GM23248 (cell line): ENCODE measurements around the gene RPS27L. TPM values are rescaled to one million over a fixed set of nuclear protein-coding genes. Genes with fewer than 3 reads are reported as not detected.

Experiments used
- DNase-seq: peaks from one replicate; pipeline ENCODE4 v3.0.0-alpha.2; 2015
- H2AFZ ChIP-seq: fragments of 200-600 bp; sonication (generic); 2 replicates; pipeline ENCODE4 v1.6.1; 2016; ENCODE audit warnings: antibody characterized with exemption
- H3F3A ChIP-seq: fragments of 200-600 bp; sonication (generic); 2 replicates; pipeline ENCODE4 v1.6.1; 2016; ENCODE audit warnings: mild to moderate bottlenecking, antibody characterized with exemption, mixed run types; ENCODE audit not compliant: insufficient read depth
- H3K27ac ChIP-seq: fragments of 200-600 bp; sonication (generic); 2 replicates; pipeline ENCODE4 v1.5.1; 2016; ENCODE audit warnings: mild to moderate bottlenecking
- H3K27me3 ChIP-seq: fragments of 200-600 bp; sonication (generic); replicated peaks from 2 replicates; pipeline ENCODE4 v1.6.1; 2016; ENCODE audit warnings: mild to moderate bottlenecking; ENCODE audit not compliant: insufficient read depth
- H3K36me3 ChIP-seq: fragments of 200-600 bp; sonication (generic); 2 replicates; pipeline ENCODE4 v1.6.1; 2016; ENCODE audit warnings: low read depth, mild to moderate bottlenecking
- H3K4me1 ChIP-seq: fragments of 200-600 bp; sonication (generic); 2 replicates; pipeline ENCODE4 v1.6.1; 2016; ENCODE audit warnings: mild to moderate bottlenecking; ENCODE audit not compliant: insufficient read depth
- H3K4me2 ChIP-seq: fragments of 200-600 bp; sonication (generic); one replicate; pipeline ENCODE4 v1.6.1; 2016; ENCODE audit warnings: mild to moderate bottlenecking; ENCODE audit not compliant: unreplicated experiment
- H3K4me3 ChIP-seq: fragments of 200-600 bp; sonication (generic); 2 replicates; pipeline ENCODE4 v1.5.1; 2016; ENCODE audit warnings: mild to moderate bottlenecking
- H3K79me2 ChIP-seq: fragments of 200-600 bp; sonication (generic); 2 replicates; pipeline ENCODE4 v1.6.1; 2016; ENCODE audit warnings: mild to moderate bottlenecking; ENCODE audit not compliant: insufficient read depth
- H3K9ac ChIP-seq: fragments of 200-600 bp; sonication (generic); 2 replicates; pipeline ENCODE4 v1.6.1; 2016; ENCODE audit warnings: mild to moderate bottlenecking
- H3K9me2 ChIP-seq: fragments of 200-600 bp; sonication (generic); 2 replicates; pipeline ENCODE4 v1.6.1; 2016; ENCODE audit warnings: mixed run types, mild to moderate bottlenecking, moderate library complexity; ENCODE audit not compliant: insufficient read depth
- H3K9me3 ChIP-seq: fragments of 200-600 bp; sonication (generic); one replicate; pipeline ENCODE4 v1.6.1; 2017; ENCODE audit warnings: low read depth
- H4K20me1 ChIP-seq: fragments of 200-600 bp; sonication (generic); 2 replicates; pipeline ENCODE4 v1.6.0; 2016; ENCODE audit not compliant: insufficient read depth
- EZH2 ChIP-seq: fragments of 200-600 bp; sonication (generic); IDR thresholded peaks from 2 replicates; pipeline ENCODE4 v1.6.1; 2018; ENCODE audit warnings: antibody characterized with exemption, mild to moderate bottlenecking; ENCODE audit not compliant: insufficient read depth, poor library complexity, severe bottlenecking
- EZH2phosphoT487 ChIP-seq: fragments of 200-600 bp; sonication (generic); IDR thresholded peaks from 2 replicates; pipeline ENCODE4 v1.6.1; 2018; ENCODE audit warnings: antibody characterized with exemption, moderate library complexity, mild to moderate bottlenecking, low read depth; ENCODE audit not compliant: insufficient read depth
- WGBS, 2 experiments: methylation state at CpG; one replicate each; pipeline ENCODE4 v1.1.6; 2015 to 2017; ENCODE audit warnings: low lambda C conversion rate in 2 of 2, low coverage in 1 of 2; ENCODE audit errors: missing lambda C conversion rate in 2 of 2; 5-methylcytosine and 5-hydroxymethylcytosine counted together
- in situ Hi-C: fragments of 300-500 bp; cut with MboI; formaldehyde crosslinking; loops from 2 replicates; pipeline ENCODE4 v1.15.0; 2020
- polyA plus RNA-seq: library from polyadenylated mRNA; unstranded; fragments of >200 nt; fragmentation: Nextera tagmentation; extraction: Ambion mirVana; gene quantifications from 2 replicates; pipeline ENCODE4 v1.2.1, GENCODE V29; 2016
- total RNA-seq: library from RNA; depleted of rRNA; stranded (reverse); fragments of >200 nt; shearing (Covaris generic); gene quantifications from 2 replicates; pipeline ENCODE4 v1.2.3, GENCODE V29; 2014

RPS27L gene
- total and polyA plus RNA-seq, 2 experiments from 2014 or later, result 151 to 1,181 TPM

GRCh38 chr15:63195569-63196015, 38.3 kb upstream of the RPS27L start:
- Histone ChIP-seq H2AFZ (no peak overlapping the region), H3K9ac (no peak overlapping the region), H4K20me1 (no peaks in the 10 kb centered on the region), H3K27me3 (no peaks in the 10 kb centered on the region), H3K4me1 (peaks cover 47% of the 10 kb centered on the region), H3K27ac (no peak overlapping the region), H3K4me2 (no peak overlapping the region), H3K9me2 (no peaks in the 10 kb centered on the region), H3K79me2 (peaks cover 100% of the 10 kb centered on the region), H3K9me3 (no peaks in the 10 kb centered on the region), H3F3A (peaks cover 13% of the 10 kb centered on the region), H3K4me3 (no peak overlapping the region), H3K36me3 (0 out of 2 replicates have a peak, but pooled peaks cover 3% of the 10 kb centered on the region)
- WGBS, 2 experiments, result 64 to 69% methylated on average over 3 of the region's 3 CpGs
- no peak for DNase-seq
- in situ Hi-C loops, result no loop called here
- TF ChIP-seq EZH2 (no peak), EZH2phosphoT487 (no peak)

- in situ Hi-C loops, result no loop called here
- H2AFZ ChIP-seq, result no peak overlapping the region
- H3K27me3 ChIP-seq, result no peaks in the 10 kb centered on the region
- no peak overlapping the region for H3K9ac ChIP-seq
- H3K9me2 ChIP-seq, result no peaks in the 10 kb centered on the region
- peaks cover 100% of the 10 kb centered on the region for H3K79me2 ChIP-seq
- 42 to 47% methylated on average over 4 of the region's 4 CpGs for WGBS, 2 experiments
- no peak overlapping the region for H3K4me3 ChIP-seq
- H3K4me1 ChIP-seq, result peaks cover 47% of the 10 kb centered on the region
- H3K4me2 ChIP-seq, result peak overlapping the region; percentile 30
- no peak overlapping the region for H3K27ac ChIP-seq
- TF ChIP-seq EZH2phosphoT487, result no peak
- no peak for TF ChIP-seq EZH2
- no peaks in the 10 kb centered on the region for H3K9me3 ChIP-seq
- 0 out of 2 replicates have a peak, but pooled peaks cover 2% of the 10 kb centered on the region for H3K36me3 ChIP-seq
- H4K20me1 ChIP-seq, result no peaks in the 10 kb centered on the region
- H3F3A ChIP-seq, result peaks cover 18% of the 10 kb centered on the region
- DNase-seq, result no peak
Observed at GRCh38 chr15:63194880-63195568, 37.7 kb upstream of the RPS27L start.

GRCh38 chr15:63194302-63194701, 37.0 kb upstream of the RPS27L start:
- Histone ChIP-seq H3K9me3 (no peaks in the 10 kb centered on the region), H3K9ac (0 out of 2 replicates have a peak overlapping the region, but pooled peaks have one; percentile 17), H3K4me3 (peak overlapping the region; percentile 24; the same call in 1 of the 2 replicates), H3K27me3 (no peaks in the 10 kb centered on the region), H4K20me1 (no peaks in the 10 kb centered on the region), H3K4me2 (peak overlapping the region; percentile 30), H3K36me3 (no peaks in the 10 kb centered on the region), H3K79me2 (peaks cover 99% of the 10 kb centered on the region), H3K9me2 (no peaks in the 10 kb centered on the region), H3K27ac (no peak overlapping the region), H3K4me1 (peaks cover 46% of the 10 kb centered on the region), H2AFZ (no peak overlapping the region), H3F3A (peaks cover 19% of the 10 kb centered on the region)
- WGBS, 2 experiments, result 84 to 87% methylated on average over 4 of the region's 4 CpGs
- TF ChIP-seq EZH2, result no peak
- in situ Hi-C loops, result no loop called here
- no peak for DNase-seq

GRCh38 chr15:63192619-63193206, 35.4 kb upstream of the RPS27L start:
- H3K4me1 ChIP-seq, result peaks cover 41% of the 10 kb centered on the region
- H3K79me2 ChIP-seq, result peaks cover 83% of the 10 kb centered on the region
- no peaks in the 10 kb centered on the region for H3K36me3 ChIP-seq
- in situ Hi-C loops, result no loop called here
- no peak for DNase-seq
- H3K27ac ChIP-seq, result no peak overlapping the region
- no peaks in the 10 kb centered on the region for H3K27me3 ChIP-seq
- no peak overlapping the region for H3K4me2 ChIP-seq
- no peak overlapping the region for H2AFZ ChIP-seq
- 0 out of 2 replicates have a peak overlapping the region, but pooled peaks have one; percentile 3 for H3K4me3 ChIP-seq
- H4K20me1 ChIP-seq, result no peaks in the 10 kb centered on the region
- peaks cover 29% of the 10 kb centered on the region for H3F3A ChIP-seq
- no peak for TF ChIP-seq EZH2
- no peak for TF ChIP-seq EZH2phosphoT487
- H3K9me2 ChIP-seq, result no peaks in the 10 kb centered on the region
- no peaks in the 10 kb centered on the region for H3K9me3 ChIP-seq
- H3K9ac ChIP-seq, result no peak overlapping the region
- WGBS, 2 experiments, result 89 to 91% methylated on average over 5 of the region's 5 CpGs
